Smooth muscle cell (in vitro differentiated cells): ENCODE results near the gene TRIM15. TPM values are rescaled to one million over a fixed set of nuclear protein-coding genes. Genes with fewer than 3 reads are reported as not detected.
"Not testable (repeated sequence)": the region's sequence is repeated elsewhere in the genome, so short reads cannot be mapped to it uniquely, and the experiment has no call there.

Experiments
- DNase-seq: peaks from one replicate; lab custom pipeline; 2025; ENCODE audit not compliant: unreplicated experiment; lab: John Stamatoyannopoulos, UW
- H2AFZ ChIP-seq: fragments of 200-600 bp; sonication (generic); 2 replicates; pipeline ENCODE4 v1.6.0; 2016; ENCODE audit warnings: antibody characterized with exemption, low read depth, mild to moderate bottlenecking
- H3F3A ChIP-seq: fragments of 200-600 bp; sonication (generic); 2 replicates; pipeline ENCODE4 v1.6.0; 2017; ENCODE audit warnings: antibody characterized with exemption, low read depth
- H3K27ac ChIP-seq: fragments of 200-600 bp; sonication (generic); 2 replicates; pipeline ENCODE4 v1.5.1; 2016; ENCODE audit warnings: low read depth, mild to moderate bottlenecking
- H3K27me3 ChIP-seq: fragments of 200-600 bp; sonication (generic); 2 replicates; pipeline ENCODE4 v1.6.1; 2016; ENCODE audit warnings: low read depth, mild to moderate bottlenecking
- H3K36me3 ChIP-seq: fragments of 200-600 bp; sonication (generic); 2 replicates; pipeline ENCODE4 v1.5.1; 2016; ENCODE audit warnings: low read depth
- H3K4me1 ChIP-seq: fragments of 200-600 bp; sonication (generic); 2 replicates; pipeline ENCODE4 v1.5.1; 2016; ENCODE audit warnings: low read depth
- H3K4me2 ChIP-seq: fragments of 200-600 bp; sonication (generic); 2 replicates; pipeline ENCODE4 v1.6.0; 2016; ENCODE audit warnings: mild to moderate bottlenecking
- H3K4me3 ChIP-seq: fragments of 200-600 bp; sonication (generic); 2 replicates; pipeline ENCODE4 v1.5.1; 2016; ENCODE audit warnings: mild to moderate bottlenecking
- H3K79me2 ChIP-seq: fragments of 200-600 bp; sonication (generic); 2 replicates; pipeline ENCODE4 v1.6.0; 2016; ENCODE audit warnings: low read depth, mild to moderate bottlenecking
- H3K9ac ChIP-seq: fragments of 200-600 bp; sonication (generic); 2 replicates; pipeline ENCODE4 v1.6.0; 2016; ENCODE audit warnings: low read depth
- H3K9me3 ChIP-seq: fragments of 200-600 bp; sonication (generic); replicated peaks from 2 replicates; pipeline ENCODE4 v1.5.1; 2016; ENCODE audit warnings: low read depth
- H4K20me1 ChIP-seq: fragments of 200-600 bp; sonication (generic); 2 replicates; pipeline ENCODE4 v1.6.0; 2016; ENCODE audit warnings: low read depth
- WGBS: methylation state at CpG from one replicate; pipeline ENCODE4 v1.1.7; 2016; ENCODE audit warnings: low lambda C conversion rate; 5-methylcytosine and 5-hydroxymethylcytosine counted together
- polyA plus RNA-seq: library from polyadenylated mRNA; unstranded; fragments of >200 nt; fragmentation: Nextera tagmentation; extraction: Ambion mirVana; gene quantifications from 2 replicates; pipeline ENCODE4 v1.2.1, GENCODE V29; 2016
- total RNA-seq: library from RNA; depleted of rRNA; stranded (reverse); fragments of >200 nt; gene quantifications from 2 replicates; pipeline ENCODE4 v1.2.3, GENCODE V29; 2014
- TF ChIP-seq, protein P1 (sequence below): fragments of 200-600 bp; sonication (generic); IDR thresholded peaks from 2 replicates; pipeline ENCODE4 v1.5.1; 2017; ENCODE audit warnings: borderline replicate concordance, mild to moderate bottlenecking, antibody characterized with exemption; ENCODE audit not compliant: insufficient read depth, poor library complexity, severe bottlenecking

The TRIM15 gene
- total and polyA plus RNA-seq, 2 experiments from 2014 or later = not detected

DNA sequence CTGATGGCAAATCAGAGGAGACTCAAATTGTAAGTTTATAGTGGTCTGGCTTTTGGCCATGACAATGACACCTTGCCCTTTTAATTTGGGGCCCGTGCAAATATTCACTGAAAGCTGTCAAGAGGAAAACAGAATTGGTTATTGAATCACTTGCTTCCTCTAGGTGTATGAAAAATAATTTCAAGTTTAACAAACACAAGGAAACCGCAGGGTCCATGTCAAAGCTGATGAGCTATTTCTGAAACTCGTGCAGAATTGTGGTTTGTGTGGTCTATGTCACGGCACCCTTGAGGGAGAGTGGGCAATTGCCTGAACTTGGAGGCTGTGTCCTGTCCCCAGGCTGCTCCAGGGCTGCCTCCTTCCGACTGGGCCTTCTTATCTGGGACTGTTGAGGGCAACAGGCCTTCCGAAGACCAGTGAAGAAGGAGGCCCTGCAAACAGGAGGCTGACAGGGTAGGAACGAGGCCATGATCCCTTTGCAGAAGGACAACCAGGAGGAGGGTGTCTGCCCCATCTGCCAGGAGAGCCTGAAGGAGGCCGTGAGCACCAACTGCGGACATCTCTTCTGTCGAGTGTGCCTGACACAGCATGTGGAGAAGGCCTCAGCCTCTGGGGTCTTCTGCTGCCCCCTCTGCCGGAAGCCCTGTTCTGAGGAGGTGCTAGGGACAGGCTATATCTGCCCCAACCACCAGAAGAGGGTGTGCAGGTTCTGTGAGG lies 26.6 kb upstream of the TRIM15 start:
- no peaks in the 10 kb centered on the region for H3K36me3 ChIP-seq
- no peak overlapping the region for H3K27ac ChIP-seq
- 84% methylated on average over 11 of the region's 11 CpGs for WGBS
- H3K9ac ChIP-seq = no peak overlapping the region
- H3F3A ChIP-seq = no peaks in the 10 kb centered on the region
- H3K4me3 ChIP-seq = no peak overlapping the region
- no peaks in the 10 kb centered on the region for H3K9me3 ChIP-seq
- peaks cover 76% of the 10 kb centered on the region for H3K27me3 ChIP-seq
- H2AFZ ChIP-seq = no peak overlapping the region
- no peaks in the 10 kb centered on the region for H4K20me1 ChIP-seq
- H3K4me1 ChIP-seq = no peaks in the 10 kb centered on the region
- H3K79me2 ChIP-seq = no peaks in the 10 kb centered on the region
- no peak for DNase-seq
- TF ChIP-seq, protein P1, sequence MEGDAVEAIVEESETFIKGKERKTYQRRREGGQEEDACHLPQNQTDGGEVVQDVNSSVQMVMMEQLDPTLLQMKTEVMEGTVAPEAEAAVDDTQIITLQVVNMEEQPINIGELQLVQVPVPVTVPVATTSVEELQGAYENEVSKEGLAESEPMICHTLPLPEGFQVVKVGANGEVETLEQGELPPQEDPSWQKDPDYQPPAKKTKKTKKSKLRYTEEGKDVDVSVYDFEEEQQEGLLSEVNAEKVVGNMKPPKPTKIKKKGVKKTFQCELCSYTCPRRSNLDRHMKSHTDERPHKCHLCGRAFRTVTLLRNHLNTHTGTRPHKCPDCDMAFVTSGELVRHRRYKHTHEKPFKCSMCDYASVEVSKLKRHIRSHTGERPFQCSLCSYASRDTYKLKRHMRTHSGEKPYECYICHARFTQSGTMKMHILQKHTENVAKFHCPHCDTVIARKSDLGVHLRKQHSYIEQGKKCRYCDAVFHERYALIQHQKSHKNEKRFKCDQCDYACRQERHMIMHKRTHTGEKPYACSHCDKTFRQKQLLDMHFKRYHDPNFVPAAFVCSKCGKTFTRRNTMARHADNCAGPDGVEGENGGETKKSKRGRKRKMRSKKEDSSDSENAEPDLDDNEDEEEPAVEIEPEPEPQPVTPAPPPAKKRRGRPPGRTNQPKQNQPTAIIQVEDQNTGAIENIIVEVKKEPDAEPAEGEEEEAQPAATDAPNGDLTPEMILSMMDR = no peak
- H3K4me2 ChIP-seq = no peak overlapping the region

DNA sequence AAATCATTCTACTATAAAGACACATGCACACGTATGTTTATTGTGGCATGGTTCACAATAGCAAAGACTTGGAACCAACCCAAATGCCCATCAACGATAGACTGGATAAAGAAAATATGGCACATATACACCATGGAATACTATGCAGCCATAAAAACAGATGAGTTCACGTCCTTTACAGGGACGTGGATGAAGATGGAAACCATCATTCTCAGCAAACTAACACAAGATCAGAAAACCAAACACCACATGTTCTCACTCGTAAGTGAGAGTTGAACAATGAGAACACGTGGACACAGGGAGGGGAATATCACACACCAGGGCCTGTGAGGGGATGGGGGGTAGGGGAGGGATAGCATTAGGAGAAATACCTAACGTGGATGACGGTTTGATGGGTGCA lies 23.1 kb upstream of the TRIM15 start:
- H3K27me3 ChIP-seq = peaks cover 77% of the 10 kb centered on the region
- not testable (repeated sequence) for H2AFZ ChIP-seq, H3K4me2 ChIP-seq, H3K36me3 ChIP-seq, H3F3A ChIP-seq, H3K27ac ChIP-seq, H3K4me1 ChIP-seq, H3K9me3 ChIP-seq, H4K20me1 ChIP-seq, H3K79me2 ChIP-seq, H3K4me3 ChIP-seq, H3K9ac ChIP-seq, DNase-seq
- 86% methylated on average over 8 of the region's 8 CpGs for WGBS

DNA sequence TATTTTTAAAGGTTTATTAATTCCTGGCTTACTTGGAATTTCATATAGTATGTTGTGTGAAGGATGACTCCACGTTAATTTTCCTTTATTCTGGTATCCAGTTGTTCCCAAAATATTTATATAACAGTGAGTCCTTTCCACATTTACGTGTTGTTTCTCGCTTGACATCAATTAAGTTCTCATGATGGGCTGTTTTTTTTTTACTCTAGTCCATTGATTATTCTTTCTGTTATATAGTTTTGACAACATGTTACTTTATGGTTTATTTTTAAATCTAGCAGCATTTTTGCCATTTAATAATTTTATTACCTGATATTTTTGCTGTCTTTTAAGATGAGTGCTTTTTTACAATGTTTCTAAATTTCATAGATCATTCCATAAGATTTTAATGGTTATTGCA lies 20.7 kb upstream of the TRIM15 start:
- no peaks in the 10 kb centered on the region for H3K79me2 ChIP-seq
- no peaks in the 10 kb centered on the region for H3F3A ChIP-seq
- peaks cover 68% of the 10 kb centered on the region for H3K27me3 ChIP-seq
- H4K20me1 ChIP-seq = no peaks in the 10 kb centered on the region
- H3K4me2 ChIP-seq = no peak overlapping the region
- no peak overlapping the region for H3K9ac ChIP-seq
- H3K36me3 ChIP-seq = no peaks in the 10 kb centered on the region
- TF ChIP-seq, protein P1 = no peak
- H3K4me3 ChIP-seq = no peak overlapping the region
- no peak overlapping the region for H3K27ac ChIP-seq
- no peaks in the 10 kb centered on the region for H3K9me3 ChIP-seq
- WGBS = 78% methylated on average over 3 of the region's 3 CpGs
- no peak for DNase-seq
- no peaks in the 10 kb centered on the region for H3K4me1 ChIP-seq
- no peak overlapping the region for H2AFZ ChIP-seq

DNA sequence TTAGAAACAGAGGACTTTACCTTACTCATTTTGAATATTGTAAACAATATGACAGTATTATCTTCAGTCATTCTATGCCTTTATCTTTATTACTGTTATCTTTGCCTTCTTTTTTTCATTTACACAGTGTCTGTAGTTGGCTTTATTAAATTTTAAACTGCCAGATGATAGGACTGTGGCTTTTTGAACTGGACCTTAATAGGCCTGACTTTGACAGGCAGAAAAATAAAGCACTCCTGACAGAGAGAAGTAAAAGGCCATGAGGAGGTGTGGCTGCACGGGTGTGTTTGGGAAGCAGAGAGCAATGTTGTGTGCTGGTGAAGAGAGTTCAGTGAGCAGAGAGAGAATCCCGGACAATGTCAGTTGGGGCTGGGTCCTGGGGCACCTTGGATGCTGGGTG lies 19.6 kb upstream of the TRIM15 start:
- no peak overlapping the region for H3K27ac ChIP-seq
- WGBS = 72% methylated on average over 2 of the region's 2 CpGs

More for the DNA sequence above, 19.6 kb upstream of the TRIM15 start:
- Histone ChIP-seq H3K4me3 (no peak overlapping the region), H3K27me3 (peaks cover 59% of the 10 kb centered on the region), H3K9ac (no peak overlapping the region), H3K4me1 (no peaks in the 10 kb centered on the region), H3K79me2 (no peaks in the 10 kb centered on the region), H3K9me3 (no peaks in the 10 kb centered on the region), H3K4me2 (no peak overlapping the region), H2AFZ (no peak overlapping the region), H3K36me3 (no peaks in the 10 kb centered on the region), H3F3A (no peaks in the 10 kb centered on the region), H4K20me1 (no peaks in the 10 kb centered on the region)
- no peak for DNase-seq
- TF ChIP-seq, protein P1 = no peak
